DND-41 (cell line): ENCODE data around the gene SYT5.

ENCODE experiments used
- ATAC-seq: fragments of 200-7000 bp; cut with Tn5 transposase; 3 replicates; pipeline ENCODE4 v1.9.1; 2021; ENCODE audit warnings: low read depth; ENCODE audit not compliant: insufficient read depth
- DNase-seq: peaks from one replicate; pipeline ENCODE4 v3.0.0-alpha.2; 2020
- H2AFZ ChIP-seq: 2 replicates; pipeline ENCODE4 v1.6.0; 2012; ENCODE audit warnings: low read depth, low read length
- H3K27ac ChIP-seq: 2 replicates; pipeline ENCODE4 v1.5.1; 2012; ENCODE audit warnings: low read length, inconsistent platforms
- H3K27me3 ChIP-seq: fragments of 200-600 bp; sonication (generic); 2 replicates; pipeline ENCODE4 v1.6.0; 2012; ENCODE audit warnings: low read length, mild to moderate bottlenecking, inconsistent platforms; ENCODE audit not compliant: insufficient read depth, poor library complexity
- H3K36me3 ChIP-seq: 2 replicates; pipeline ENCODE4 v1.5.1; 2012; ENCODE audit warnings: low read length, inconsistent platforms; ENCODE audit not compliant: insufficient read depth
- H3K4me1 ChIP-seq: 2 replicates; pipeline ENCODE4 v1.5.1; 2012; ENCODE audit warnings: mild to moderate bottlenecking, low read length; ENCODE audit not compliant: insufficient read depth
- H3K4me2 ChIP-seq: 2 replicates; pipeline ENCODE4 v1.6.0; 2012; ENCODE audit warnings: mild to moderate bottlenecking, moderate library complexity, low read length, inconsistent platforms; ENCODE audit not compliant: insufficient read depth
- H3K4me3 ChIP-seq, 2 experiments: fragments of 200-600 bp in 1 of 2; shearing (Covaris generic) in 1 of 2; 2 replicates each; pipeline ENCODE4 v1.5.1; 2012 to 2016; ENCODE audit warnings: inconsistent platforms in 2 of 2, low read length in 2 of 2, mild to moderate bottlenecking in 2 of 2, low read depth in 1 of 2, moderate library complexity in 1 of 2
- H3K79me2 ChIP-seq: 2 replicates; pipeline ENCODE4 v1.6.0; 2012; ENCODE audit warnings: low read length, inconsistent platforms; ENCODE audit not compliant: insufficient read depth
- H3K9ac ChIP-seq: 2 replicates; pipeline ENCODE4 v1.6.0; 2012; ENCODE audit warnings: low read depth, mild to moderate bottlenecking, inconsistent platforms, low read length, moderate library complexity
- H3K9me3 ChIP-seq: 2 replicates; pipeline ENCODE4 v1.5.1; 2012; ENCODE audit warnings: low read length, moderate library complexity, mild to moderate bottlenecking, inconsistent platforms; ENCODE audit not compliant: insufficient read depth, severe bottlenecking
- H4K20me1 ChIP-seq: 2 replicates; pipeline ENCODE4 v1.6.0; 2012; ENCODE audit warnings: low read length; ENCODE audit not compliant: insufficient read depth
- CTCF ChIP-seq: IDR thresholded peaks from 2 replicates; pipeline ENCODE4 v1.5.1; 2012; ENCODE audit warnings: borderline replicate concordance, low read length, moderate library complexity, mild to moderate bottlenecking; ENCODE audit not compliant: poor library complexity, severe bottlenecking; ENCODE audit errors: extremely low read depth
- EZH2 ChIP-seq: IDR thresholded peaks from 3 replicates; pipeline ENCODE4 v1.6.1; 2012; ENCODE audit warnings: borderline replicate concordance, low read depth, mild to moderate bottlenecking, moderate library complexity, low read length, inconsistent platforms; ENCODE audit not compliant: severe bottlenecking

SYT5 gene

GRCh38 chr19:55193481-55193880, 13.4 kb upstream of the SYT5 start:
- H2AFZ ChIP-seq: no peak overlapping the region
- no peaks in the 10 kb centered on the region for H3K79me2 ChIP-seq
- H3K4me2 ChIP-seq: no peak overlapping the region
- H3K27ac ChIP-seq: no peak overlapping the region
- H3K4me1 ChIP-seq: no peaks in the 10 kb centered on the region
- TF ChIP-seq EZH2: no peak
- no peaks in the 10 kb centered on the region for H3K9me3 ChIP-seq
- no peak overlapping the region for H3K4me3 ChIP-seq
- ATAC-seq (no peak), DNase-seq (no peak)
- peaks cover under 1% of the 10 kb centered on the region; the same call in 1 of the 2 replicates for H4K20me1 ChIP-seq
- H3K27me3 ChIP-seq: no peaks in the 10 kb centered on the region
- no peak overlapping the region for H3K9ac ChIP-seq
- no peaks in the 10 kb centered on the region for H3K36me3 ChIP-seq

GRCh38 chr19:55189403-55189835, 9.3 kb upstream of the SYT5 start:
- no peak for TF ChIP-seq CTCF
- no peak for TF ChIP-seq EZH2
- H3K36me3 ChIP-seq: no peaks in the 10 kb centered on the region
- H2AFZ ChIP-seq: no peak overlapping the region
- no peak overlapping the region for H3K27ac ChIP-seq
- no peaks in the 10 kb centered on the region for H3K4me1 ChIP-seq
- no peaks in the 10 kb centered on the region for H3K9me3 ChIP-seq
- H4K20me1 ChIP-seq: peaks cover 5% of the 10 kb centered on the region
- no peaks in the 10 kb centered on the region for H3K79me2 ChIP-seq
- DNase-seq (no peak), ATAC-seq (no peak)
- H3K4me2 ChIP-seq: no peak overlapping the region
- no peaks in the 10 kb centered on the region for H3K27me3 ChIP-seq
- H3K9ac ChIP-seq: no peak overlapping the region
- no peak overlapping the region for H3K4me3 ChIP-seq

GRCh38 chr19:55188625-55189024, 8.5 kb upstream of the SYT5 start:
- Histone ChIP-seq H3K4me3 (no peak overlapping the region), H3K27ac (no peak overlapping the region), H4K20me1 (peaks cover 7% of the 10 kb centered on the region), H3K4me1 (no peaks in the 10 kb centered on the region), H3K79me2 (no peaks in the 10 kb centered on the region), H3K36me3 (no peaks in the 10 kb centered on the region), H3K9ac (no peak overlapping the region), H3K27me3 (no peaks in the 10 kb centered on the region), H2AFZ (no peak overlapping the region), H3K4me2 (no peak overlapping the region), H3K9me3 (no peaks in the 10 kb centered on the region)
- no peak for ATAC-seq
- no peak for DNase-seq
- TF ChIP-seq EZH2 (no peak), CTCF (no peak)

DNA sequence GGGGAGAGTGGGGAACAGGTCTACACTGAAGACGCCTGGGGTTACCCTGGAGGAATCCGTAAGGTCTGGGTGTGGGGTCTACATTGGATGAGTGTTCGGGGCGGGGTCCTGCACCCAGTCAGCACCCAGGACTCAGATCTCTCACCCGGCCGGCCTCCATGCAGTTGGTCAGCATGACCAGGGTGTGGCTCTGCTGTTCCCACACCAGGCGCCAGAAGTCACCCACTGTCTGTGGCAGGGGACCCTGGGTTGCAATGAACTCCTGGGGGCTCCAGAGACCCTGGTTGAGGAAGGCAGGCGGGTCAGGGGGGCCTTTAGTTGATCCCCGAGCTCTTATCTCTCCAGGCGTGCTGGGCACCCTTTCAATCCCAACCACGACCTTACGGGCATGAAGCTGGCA, 6.0 kb upstream of the SYT5 start:
- no peak for ATAC-seq
- no peak for DNase-seq
- no peak overlapping the region for H3K4me3 ChIP-seq
- H3K79me2 ChIP-seq: no peaks in the 10 kb centered on the region
- no peaks in the 10 kb centered on the region for H3K36me3 ChIP-seq
- H3K4me1 ChIP-seq: no peaks in the 10 kb centered on the region
- no peaks in the 10 kb centered on the region for H3K27me3 ChIP-seq
- H3K4me2 ChIP-seq: no peak overlapping the region
- no peak overlapping the region for H3K9ac ChIP-seq
- H3K9me3 ChIP-seq: no peaks in the 10 kb centered on the region
- peaks cover 12% of the 10 kb centered on the region for H4K20me1 ChIP-seq
- no peak overlapping the region for H2AFZ ChIP-seq
- no peak overlapping the region for H3K27ac ChIP-seq
- TF ChIP-seq EZH2: no peak
- TF ChIP-seq CTCF: no peak
